ENCODE results near the gene DNAJC4. TPM values are rescaled to one million over a fixed set of nuclear protein-coding genes. Genes with fewer than 3 reads are reported as not detected.

The DNAJC4 gene
- total and polyA plus RNA-seq, 9 of the 15 experiments (the other 6 are each of a cell fraction or from before 2014, with no cell fraction given): 4.0 to 32.6 (median 19.9) TPM

DNA sequence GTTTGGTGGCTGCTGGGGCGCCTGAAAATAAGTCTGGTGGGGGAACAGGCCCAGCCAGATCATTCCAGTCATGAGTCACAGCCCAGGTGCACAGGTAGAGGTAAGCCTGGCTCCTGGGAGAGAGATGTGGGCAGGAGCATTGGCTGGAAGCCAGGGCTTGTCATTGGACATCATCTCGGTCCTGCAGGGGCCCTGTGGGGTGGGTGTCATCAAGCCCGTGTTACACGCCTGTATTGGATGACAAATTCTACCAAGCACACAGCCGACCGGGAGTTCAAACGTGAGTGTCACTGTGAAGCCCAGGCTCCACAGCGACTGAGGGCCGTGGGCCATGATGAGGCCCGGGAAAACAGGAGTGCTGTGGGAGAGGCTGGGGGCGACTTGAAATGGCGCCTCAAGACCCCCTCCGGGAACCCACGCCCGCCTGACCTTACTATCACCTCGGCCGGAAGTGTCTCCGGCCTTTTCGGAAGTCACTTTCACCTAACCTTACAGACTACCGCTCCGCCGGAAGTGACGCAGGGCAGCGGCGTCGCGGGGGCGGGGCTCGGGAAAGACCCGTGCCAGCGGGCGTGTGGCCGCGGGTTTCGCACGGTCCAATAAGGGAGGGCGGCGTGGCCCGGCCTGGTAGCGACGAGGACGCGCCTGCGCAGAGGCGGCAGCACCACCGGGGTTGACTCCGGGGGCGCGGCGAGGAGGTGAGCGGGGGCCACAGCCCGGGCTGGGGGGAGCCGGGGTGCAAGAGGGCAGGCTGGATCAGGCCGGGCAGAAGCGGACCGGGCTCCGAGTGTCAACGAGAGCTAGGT, 10.3 kb downstream of the DNAJC4 start, which contains the start of gene FKBP2 (continued):
- TF ChIP-seq, protein P1, sequence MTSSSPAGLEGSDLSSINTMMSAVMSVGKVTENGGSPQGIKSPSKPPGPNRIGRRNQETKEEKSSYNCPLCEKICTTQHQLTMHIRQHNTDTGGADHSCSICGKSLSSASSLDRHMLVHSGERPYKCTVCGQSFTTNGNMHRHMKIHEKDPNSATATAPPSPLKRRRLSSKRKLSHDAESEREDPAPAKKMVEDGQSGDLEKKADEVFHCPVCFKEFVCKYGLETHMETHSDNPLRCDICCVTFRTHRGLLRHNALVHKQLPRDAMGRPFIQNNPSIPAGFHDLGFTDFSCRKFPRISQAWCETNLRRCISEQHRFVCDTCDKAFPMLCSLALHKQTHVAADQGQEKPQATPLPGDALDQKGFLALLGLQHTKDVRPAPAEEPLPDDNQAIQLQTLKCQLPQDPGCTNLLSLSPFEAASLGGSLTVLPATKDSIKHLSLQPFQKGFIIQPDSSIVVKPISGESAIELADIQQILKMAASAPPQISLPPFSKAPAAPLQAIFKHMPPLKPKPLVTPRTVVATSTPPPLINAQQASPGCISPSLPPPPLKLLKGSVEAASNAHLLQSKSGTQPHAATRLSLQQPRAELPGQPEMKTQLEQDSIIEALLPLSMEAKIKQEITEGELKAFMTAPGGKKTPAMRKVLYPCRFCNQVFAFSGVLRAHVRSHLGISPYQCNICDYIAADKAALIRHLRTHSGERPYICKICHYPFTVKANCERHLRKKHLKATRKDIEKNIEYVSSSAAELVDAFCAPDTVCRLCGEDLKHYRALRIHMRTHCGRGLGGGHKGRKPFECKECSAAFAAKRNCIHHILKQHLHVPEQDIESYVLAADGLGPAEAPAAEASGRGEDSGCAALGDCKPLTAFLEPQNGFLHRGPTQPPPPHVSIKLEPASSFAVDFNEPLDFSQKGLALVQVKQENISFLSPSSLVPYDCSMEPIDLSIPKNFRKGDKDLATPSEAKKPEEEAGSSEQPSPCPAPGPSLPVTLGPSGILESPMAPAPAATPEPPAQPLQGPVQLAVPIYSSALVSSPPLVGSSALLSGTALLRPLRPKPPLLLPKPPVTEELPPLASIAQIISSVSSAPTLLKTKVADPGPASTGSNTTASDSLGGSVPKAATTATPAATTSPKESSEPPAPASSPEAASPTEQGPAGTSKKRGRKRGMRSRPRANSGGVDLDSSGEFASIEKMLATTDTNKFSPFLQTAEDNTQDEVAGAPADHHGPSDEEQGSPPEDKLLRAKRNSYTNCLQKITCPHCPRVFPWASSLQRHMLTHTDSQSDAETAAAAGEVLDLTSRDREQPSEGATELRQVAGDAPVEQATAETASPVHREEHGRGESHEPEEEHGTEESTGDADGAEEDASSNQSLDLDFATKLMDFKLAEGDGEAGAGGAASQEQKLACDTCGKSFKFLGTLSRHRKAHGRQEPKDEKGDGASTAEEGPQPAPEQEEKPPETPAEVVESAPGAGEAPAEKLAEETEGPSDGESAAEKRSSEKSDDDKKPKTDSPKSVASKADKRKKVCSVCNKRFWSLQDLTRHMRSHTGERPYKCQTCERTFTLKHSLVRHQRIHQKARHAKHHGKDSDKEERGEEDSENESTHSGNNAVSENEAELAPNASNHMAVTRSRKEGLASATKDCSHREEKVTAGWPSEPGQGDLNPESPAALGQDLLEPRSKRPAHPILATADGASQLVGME (CRISPR knock-in tag; IDR thresholded peaks at IDR 0.05): peak; percentile 70; the same call in 1 of the 2 replicates
- TF ChIP-seq DPF2 (IDR thresholded peaks at IDR 0.05) (peak; percentile 59), POLR2AphosphoS5 (IDR thresholded peaks at IDR 0.05; ENCODE audit: control insufficient read depth, insufficient read depth, low read depth, low read length) (peak; percentile 88), HLTF (IDR thresholded peaks at IDR 0.05) (no peak), LCOR (CRISPR knock-in tag; IDR thresholded peaks at IDR 0.05) (peak; percentile 79; the same call in 1 of the 2 replicates), ATF1 (CRISPR knock-in tag; IDR thresholded peaks at IDR 0.05) (peak; percentile 52; the same call in 1 of the 2 replicates), ATF1 (tag; IDR thresholded peaks at IDR 0.05) (peak; percentile 97), HDAC2 (IDR thresholded peaks at IDR 0.05) (0 out of 2 replicates have a peak, but pooled peaks have one; percentile 26), HSF4 (CRISPR knock-in tag; IDR thresholded peaks at IDR 0.05; ENCODE audit: borderline replicate concordance) (no peak), ZNF431 (CRISPR knock-in tag; IDR thresholded peaks at IDR 0.05) (peak; percentile 13; the same call in 1 of the 2 replicates)
- TF ChIP-seq, protein P2, sequence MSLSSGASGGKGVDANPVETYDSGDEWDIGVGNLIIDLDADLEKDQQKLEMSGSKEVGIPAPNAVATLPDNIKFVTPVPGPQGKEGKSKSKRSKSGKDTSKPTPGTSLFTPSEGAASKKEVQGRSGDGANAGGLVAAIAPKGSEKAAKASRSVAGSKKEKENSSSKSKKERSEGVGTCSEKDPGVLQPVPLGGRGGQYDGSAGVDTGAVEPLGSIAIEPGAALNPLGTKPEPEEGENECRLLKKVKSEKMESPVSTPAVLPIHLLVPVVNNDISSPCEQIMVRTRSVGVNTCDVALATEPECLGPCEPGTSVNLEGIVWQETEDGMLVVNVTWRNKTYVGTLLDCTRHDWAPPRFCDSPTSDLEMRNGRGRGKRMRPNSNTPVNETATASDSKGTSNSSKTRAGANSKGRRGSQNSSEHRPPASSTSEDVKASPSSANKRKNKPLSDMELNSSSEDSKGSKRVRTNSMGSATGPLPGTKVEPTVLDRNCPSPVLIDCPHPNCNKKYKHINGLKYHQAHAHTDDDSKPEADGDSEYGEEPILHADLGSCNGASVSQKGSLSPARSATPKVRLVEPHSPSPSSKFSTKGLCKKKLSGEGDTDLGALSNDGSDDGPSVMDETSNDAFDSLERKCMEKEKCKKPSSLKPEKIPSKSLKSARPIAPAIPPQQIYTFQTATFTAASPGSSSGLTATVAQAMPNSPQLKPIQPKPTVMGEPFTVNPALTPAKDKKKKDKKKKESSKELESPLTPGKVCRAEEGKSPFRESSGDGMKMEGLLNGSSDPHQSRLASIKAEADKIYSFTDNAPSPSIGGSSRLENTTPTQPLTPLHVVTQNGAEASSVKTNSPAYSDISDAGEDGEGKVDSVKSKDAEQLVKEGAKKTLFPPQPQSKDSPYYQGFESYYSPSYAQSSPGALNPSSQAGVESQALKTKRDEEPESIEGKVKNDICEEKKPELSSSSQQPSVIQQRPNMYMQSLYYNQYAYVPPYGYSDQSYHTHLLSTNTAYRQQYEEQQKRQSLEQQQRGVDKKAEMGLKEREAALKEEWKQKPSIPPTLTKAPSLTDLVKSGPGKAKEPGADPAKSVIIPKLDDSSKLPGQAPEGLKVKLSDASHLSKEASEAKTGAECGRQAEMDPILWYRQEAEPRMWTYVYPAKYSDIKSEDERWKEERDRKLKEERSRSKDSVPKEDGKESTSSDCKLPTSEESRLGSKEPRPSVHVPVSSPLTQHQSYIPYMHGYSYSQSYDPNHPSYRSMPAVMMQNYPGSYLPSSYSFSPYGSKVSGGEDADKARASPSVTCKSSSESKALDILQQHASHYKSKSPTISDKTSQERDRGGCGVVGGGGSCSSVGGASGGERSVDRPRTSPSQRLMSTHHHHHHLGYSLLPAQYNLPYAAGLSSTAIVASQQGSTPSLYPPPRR (CRISPR knock-in tag; IDR thresholded peaks at IDR 0.05; ENCODE audit: borderline replicate concordance): no peak
- TF ChIP-seq, protein P3, sequence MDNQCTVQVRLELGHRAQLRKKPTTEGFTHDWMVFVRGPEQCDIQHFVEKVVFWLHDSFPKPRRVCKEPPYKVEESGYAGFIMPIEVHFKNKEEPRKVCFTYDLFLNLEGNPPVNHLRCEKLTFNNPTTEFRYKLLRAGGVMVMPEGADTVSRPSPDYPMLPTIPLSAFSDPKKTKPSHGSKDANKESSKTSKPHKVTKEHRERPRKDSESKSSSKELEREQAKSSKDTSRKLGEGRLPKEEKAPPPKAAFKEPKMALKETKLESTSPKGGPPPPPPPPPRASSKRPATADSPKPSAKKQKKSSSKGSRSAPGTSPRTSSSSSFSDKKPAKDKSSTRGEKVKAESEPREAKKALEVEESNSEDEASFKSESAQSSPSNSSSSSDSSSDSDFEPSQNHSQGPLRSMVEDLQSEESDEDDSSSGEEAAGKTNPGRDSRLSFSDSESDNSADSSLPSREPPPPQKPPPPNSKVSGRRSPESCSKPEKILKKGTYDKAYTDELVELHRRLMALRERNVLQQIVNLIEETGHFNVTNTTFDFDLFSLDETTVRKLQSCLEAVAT (IDR thresholded peaks at IDR 0.05): peak; percentile 27 to 45; a peak in 2 of 4 replicates
- TF ChIP-seq, protein P4, sequence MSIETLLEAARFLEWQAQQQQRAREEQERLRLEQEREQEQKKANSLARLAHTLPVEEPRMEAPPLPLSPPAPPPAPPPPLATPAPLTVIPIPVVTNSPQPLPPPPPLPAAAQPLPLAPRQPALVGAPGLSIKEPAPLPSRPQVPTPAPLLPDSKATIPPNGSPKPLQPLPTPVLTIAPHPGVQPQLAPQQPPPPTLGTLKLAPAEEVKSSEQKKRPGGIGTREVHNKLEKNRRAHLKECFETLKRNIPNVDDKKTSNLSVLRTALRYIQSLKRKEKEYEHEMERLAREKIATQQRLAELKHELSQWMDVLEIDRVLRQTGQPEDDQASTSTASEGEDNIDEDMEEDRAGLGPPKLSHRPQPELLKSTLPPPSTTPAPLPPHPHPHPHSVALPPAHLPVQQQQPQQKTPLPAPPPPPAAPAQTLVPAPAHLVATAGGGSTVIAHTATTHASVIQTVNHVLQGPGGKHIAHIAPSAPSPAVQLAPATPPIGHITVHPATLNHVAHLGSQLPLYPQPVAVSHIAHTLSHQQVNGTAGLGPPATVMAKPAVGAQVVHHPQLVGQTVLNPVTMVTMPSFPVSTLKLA (conservative IDR thresholded peaks at IDR 0.05): peak; percentile 91 to 93
